ENCODE measurements around the gene PLCL2.

The PLCL2 gene

GRCh38 chr3:16911916-16912315 is 27.2 kb downstream of the PLCL2 start:
- TF ChIP-seq CTCF (IDR thresholded peaks at IDR 0.05; ENCODE audit: extremely low read depth, insufficient read depth, missing control alignments): no peak
- in situ Hi-C loops (cut with MboI; ENCODE audit: low pct_unique_long_range_greater_than_20kb, low sequenced_read_pairs, unreplicated experiment): no loop called here
- no peak for DNase-seq (ENCODE audit: low spot score)

GRCh38 chr3:16912400-16913263 is 27.9 kb downstream of the PLCL2 start:
- in situ Hi-C loops (cut with MboI; ENCODE audit: low pct_unique_long_range_greater_than_20kb, low sequenced_read_pairs, unreplicated experiment): no loop called here
- TF ChIP-seq CTCF (IDR thresholded peaks at IDR 0.05; ENCODE audit: extremely low read depth, insufficient read depth, missing control alignments): no peak
- DNase-seq (ENCODE audit: low spot score): peak; percentile 50

GRCh38 chr3:16913264-16913580 is 28.5 kb downstream of the PLCL2 start:
- no peak for DNase-seq (ENCODE audit: low spot score)
- in situ Hi-C loops (cut with MboI; ENCODE audit: low pct_unique_long_range_greater_than_20kb, low sequenced_read_pairs, unreplicated experiment): no loop called here
- no peak for TF ChIP-seq CTCF (IDR thresholded peaks at IDR 0.05; ENCODE audit: extremely low read depth, insufficient read depth, missing control alignments)

- in situ Hi-C loops (cut with MboI; ENCODE audit: low pct_unique_long_range_greater_than_20kb, low sequenced_read_pairs, unreplicated experiment): no loop called here
- TF ChIP-seq CTCF (IDR thresholded peaks at IDR 0.05; ENCODE audit: extremely low read depth, insufficient read depth, missing control alignments): no peak
- no peak for DNase-seq (ENCODE audit: low spot score)
Measured at GRCh38 chr3:16916840-16917239, 32.1 kb downstream of the PLCL2 start.

- TF ChIP-seq CTCF (IDR thresholded peaks at IDR 0.05; ENCODE audit: extremely low read depth, insufficient read depth, missing control alignments): no peak
- DNase-seq (ENCODE audit: low spot score): no peak
- in situ Hi-C loops (cut with MboI; ENCODE audit: low pct_unique_long_range_greater_than_20kb, low sequenced_read_pairs, unreplicated experiment): no loop called here
Measured at GRCh38 chr3:16917256-16917935, 32.6 kb downstream of the PLCL2 start.

GRCh38 chr3:16917980-16918682 is 33.4 kb downstream of the PLCL2 start:
- in situ Hi-C loops (cut with MboI; ENCODE audit: low pct_unique_long_range_greater_than_20kb, low sequenced_read_pairs, unreplicated experiment): no loop called here
- no peak for DNase-seq (ENCODE audit: low spot score)
- no peak for TF ChIP-seq CTCF (IDR thresholded peaks at IDR 0.05; ENCODE audit: extremely low read depth, insufficient read depth, missing control alignments)

Data from GM13977 (cell line).